Measurements from ENCODE around the gene GPSM1. TPM values are rescaled to one million over a fixed set of nuclear protein-coding genes. Genes with fewer than 3 reads are reported as not detected.

Gene GPSM1
- total RNA-seq, 1 experiment from 2014 or later: 24.7 TPM

GRCh38 chr9:136333486-136333885 is 6.1 kb downstream of the GPSM1 start:
- Histone ChIP-seq H3K4ac (ENCODE audit: low read depth, low read length) (no peak overlapping the region), H2BK12ac (ENCODE audit: insufficient read length, low read depth, low read length) (no peak overlapping the region), H3K79me2 (ENCODE audit: insufficient read depth, low read length) (peaks cover 2% of the 10 kb centered on the region; the same call in 1 of the 2 replicates), H3K9me3 (ENCODE audit: control insufficient read depth, low read depth, low read length) (no peaks in the 10 kb centered on the region), H3K79me1 (ENCODE audit: insufficient read depth, low read depth, low read length, poor library complexity, severe bottlenecking) (peaks cover 2% of the 10 kb centered on the region), H4K91ac (ENCODE audit: insufficient read length, low read depth, low read length) (no peak overlapping the region), H3K23me2 (ENCODE audit: insufficient read length, low read depth, low read length, poor library complexity, severe bottlenecking) (no peaks in the 10 kb centered on the region), H2BK120ac (ENCODE audit: low read depth, low read length, poor library complexity, severe bottlenecking) (no peak overlapping the region), H3T11ph (ENCODE audit: low read length) (no peak overlapping the region), H2BK20ac (ENCODE audit: low read depth, low read length, poor library complexity, severe bottlenecking) (no peak overlapping the region), H4K5ac (ENCODE audit: insufficient read length, low read depth, low read length) (no peak overlapping the region), H2BK5ac (ENCODE audit: insufficient read length, low read length) (no peak overlapping the region), H2AK5ac (ENCODE audit: insufficient read length, low read length) (no peak overlapping the region), H4K8ac (replicated peaks; ENCODE audit: insufficient read length, low read depth, low read length) (no peak overlapping the region), H3K27me3 (ENCODE audit: insufficient read depth, low read length) (no peaks in the 10 kb centered on the region), H2AFZ (ENCODE audit: low read length) (no peak overlapping the region), H3K4me2 (ENCODE audit: insufficient read depth, insufficient read length, low read length) (no peak overlapping the region), H3K18ac (ENCODE audit: insufficient read length, low read depth, low read length) (no peak overlapping the region), H3K14ac (ENCODE audit: insufficient read depth, low read length) (no peak overlapping the region), H3K56ac (ENCODE audit: insufficient read length, low read depth, low read length) (no peak overlapping the region), H3K23ac (ENCODE audit: insufficient read length, low read depth, low read length) (no peak overlapping the region), H3K9ac (ENCODE audit: extremely low read depth, insufficient read length, low read length) (no peak overlapping the region), H3K4me1 (ENCODE audit: insufficient read depth, low read length) (no peaks in the 10 kb centered on the region), H2BK15ac (ENCODE audit: low read depth, low read length) (no peak overlapping the region), H3K27ac (ENCODE audit: insufficient read length, low read depth, low read length) (no peak overlapping the region), H4K20me1 (ENCODE audit: control insufficient read depth, insufficient read depth, insufficient read length) (no peaks in the 10 kb centered on the region)
- Mint-ChIP-seq H3K4me3 (no peak overlapping the region), H3K27me3 (ENCODE audit: low read depth) (no peaks in the 10 kb centered on the region), H3K4me1 (peaks cover 4% of the 10 kb centered on the region in 2 experiments), H3K27ac (no peak overlapping the region), H3K9me3 (no peaks in the 10 kb centered on the region), H3K36me3 (ENCODE audit: insufficient read depth in 1 of 3, low read depth in 3 of 3) (no peaks in the 10 kb centered on the region; a peak in 1 of 7 replicates)
- no CpG with 5 or more reads among the region's 17 CpGs for WGBS (ENCODE audit: extremely low coverage, insufficient read length, low lambda C conversion rate)
- DNase-seq: no peak
- no peak for TF ChIP-seq CTCF (conservative IDR thresholded peaks at IDR 0.05)
